ENCODE results near the gene OPRM1.
"Not testable (repeated sequence)": the region's sequence is repeated elsewhere in the genome, so short reads cannot be mapped to it uniquely, and the experiment has no call there.

Gene OPRM1

DNA sequence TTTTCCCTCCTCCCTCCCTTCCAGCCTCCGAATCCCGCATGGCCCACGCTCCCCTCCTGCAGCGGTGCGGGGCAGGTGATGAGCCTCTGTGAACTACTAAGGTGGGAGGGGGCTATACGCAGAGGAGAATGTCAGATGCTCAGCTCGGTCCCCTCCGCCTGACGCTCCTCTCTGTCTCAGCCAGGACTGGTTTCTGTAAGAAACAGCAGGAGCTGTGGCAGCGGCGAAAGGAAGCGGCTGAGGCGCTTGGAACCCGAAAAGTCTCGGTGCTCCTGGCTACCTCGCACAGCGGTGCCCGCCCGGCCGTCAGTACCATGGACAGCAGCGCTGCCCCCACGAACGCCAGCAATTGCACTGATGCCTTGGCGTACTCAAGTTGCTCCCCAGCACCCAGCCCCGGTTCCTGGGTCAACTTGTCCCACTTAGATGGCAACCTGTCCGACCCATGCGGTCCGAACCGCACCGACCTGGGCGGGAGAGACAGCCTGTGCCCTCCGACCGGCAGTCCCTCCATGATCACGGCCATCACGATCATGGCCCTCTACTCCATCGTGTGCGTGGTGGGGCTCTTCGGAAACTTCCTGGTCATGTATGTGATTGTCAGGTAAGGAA is at the start of gene OPRM1:
Gene OPRM1 (plus strand): TSS at position 10 of the 612 bp plus-strand sequence. CDS start 305 bp downstream, at position 315.
- no peak for DNase-seq

DNA sequence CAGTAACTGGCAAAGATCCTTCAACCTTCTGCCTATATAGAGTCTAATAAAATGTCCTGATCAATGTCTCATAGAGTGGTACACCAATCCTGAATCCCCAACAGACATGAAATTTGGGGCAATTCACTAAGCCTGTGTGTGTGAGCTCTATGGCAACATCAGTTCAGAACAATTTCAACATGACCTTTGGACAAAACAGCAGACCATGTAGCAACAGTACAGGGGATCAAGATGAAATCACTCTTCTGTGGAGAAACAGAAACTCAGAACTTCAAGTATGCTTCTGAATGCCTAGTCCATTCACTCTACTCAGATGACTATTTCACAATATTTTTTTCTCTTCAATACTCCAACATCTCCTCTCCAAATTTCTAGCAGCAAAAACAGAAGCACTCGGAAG is 49.1 kb upstream of the OPRM1 start:
- no peak for DNase-seq

DNA sequence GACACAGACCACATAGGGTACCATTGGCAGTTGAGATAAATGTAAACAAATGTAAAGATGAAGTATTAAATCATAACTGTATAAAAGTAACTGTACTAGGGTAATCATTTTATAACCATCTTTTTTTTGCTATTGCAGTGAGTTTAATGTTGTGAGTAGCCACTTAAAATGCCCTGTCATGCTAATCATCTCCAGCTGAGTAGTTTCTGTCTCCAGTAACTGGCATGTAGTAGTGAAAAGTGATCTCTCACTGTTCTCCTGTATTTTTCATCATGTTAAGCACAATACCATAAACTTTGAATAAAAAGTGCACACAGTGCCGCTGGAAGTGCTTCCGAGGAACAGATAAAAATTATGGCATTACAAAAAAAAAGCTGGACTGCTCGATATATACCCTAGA is 45.0 kb upstream of the OPRM1 start:
- DNase-seq, result no peak

DNA sequence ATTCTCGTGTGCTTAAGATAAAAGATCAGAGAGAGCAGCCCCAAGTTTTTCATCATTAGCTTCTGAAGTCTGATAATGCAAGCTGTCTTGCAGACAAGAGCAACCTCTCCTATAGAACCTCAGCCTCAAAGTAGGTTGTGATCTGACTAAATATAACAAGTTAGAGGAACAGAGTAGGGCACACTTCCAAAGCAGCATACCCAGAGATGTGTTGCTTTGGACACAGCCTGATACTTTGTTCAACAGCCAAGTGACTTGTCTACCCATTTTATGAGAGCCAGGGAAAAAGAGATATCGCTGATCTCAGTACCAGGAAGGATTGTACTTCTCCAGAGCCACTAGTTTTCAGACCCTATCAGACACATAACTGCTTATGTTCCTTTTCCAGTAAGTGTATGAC is 44.2 kb upstream of the OPRM1 start:
- DNase-seq, result no peak

DNA sequence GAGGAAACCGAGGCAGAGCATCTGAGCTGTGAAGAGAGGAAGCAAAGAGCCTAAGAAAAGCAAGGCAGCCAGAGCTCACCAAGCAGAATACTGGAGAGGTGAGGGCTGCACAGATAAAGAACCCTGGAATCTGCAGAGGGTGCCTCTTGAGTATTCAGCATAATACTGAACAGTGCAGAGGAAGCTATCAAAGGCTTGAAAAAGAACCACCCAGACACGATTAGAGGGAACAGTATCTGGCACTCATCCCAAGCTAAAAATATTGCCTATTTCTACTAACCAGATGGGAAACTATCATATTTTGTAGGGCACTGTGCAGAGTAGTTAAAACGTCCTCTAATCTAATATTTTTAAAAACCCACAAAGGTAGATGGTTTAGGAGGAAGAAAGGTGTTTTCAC is 41.8 kb upstream of the OPRM1 start:
- DNase-seq, result no peak

DNA sequence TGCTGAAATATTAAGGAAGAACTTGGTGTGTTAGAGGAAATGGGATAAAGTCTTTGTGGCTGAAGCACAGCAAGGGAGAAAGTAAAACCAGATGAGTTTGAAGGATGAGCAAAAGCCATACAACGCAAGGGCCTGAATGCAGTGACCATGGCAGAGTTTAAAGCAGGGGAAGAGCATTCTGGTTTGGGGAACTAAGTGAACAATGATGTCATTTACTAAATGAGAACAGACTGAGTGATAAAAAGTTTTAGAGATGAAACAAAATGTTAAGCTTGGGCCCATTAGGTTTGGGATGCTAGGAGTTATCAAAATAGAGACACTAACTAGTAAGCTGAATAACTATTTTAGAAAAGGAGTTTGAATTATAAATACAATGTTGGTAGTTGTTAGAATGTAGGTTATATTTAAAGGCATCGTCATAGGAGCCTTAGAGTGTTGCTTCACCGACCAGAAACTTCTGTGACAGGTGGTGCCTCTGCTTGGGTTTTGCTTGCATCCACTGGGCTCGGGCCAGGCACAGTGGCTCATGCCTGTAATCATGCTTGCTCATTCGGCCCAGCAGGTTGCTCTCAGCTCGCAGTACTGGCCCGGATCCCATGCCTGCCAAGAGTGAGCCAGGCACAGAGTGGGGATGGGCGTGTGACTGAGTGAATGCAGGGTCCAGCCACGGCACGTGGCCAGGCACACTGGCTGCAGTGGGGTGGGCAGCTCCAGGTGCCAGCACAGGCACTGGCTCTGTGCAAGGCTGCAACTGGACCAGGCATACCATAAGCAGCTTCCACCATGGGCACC is 37.4 kb upstream of the OPRM1 start:
- no peak for DNase-seq

DNA sequence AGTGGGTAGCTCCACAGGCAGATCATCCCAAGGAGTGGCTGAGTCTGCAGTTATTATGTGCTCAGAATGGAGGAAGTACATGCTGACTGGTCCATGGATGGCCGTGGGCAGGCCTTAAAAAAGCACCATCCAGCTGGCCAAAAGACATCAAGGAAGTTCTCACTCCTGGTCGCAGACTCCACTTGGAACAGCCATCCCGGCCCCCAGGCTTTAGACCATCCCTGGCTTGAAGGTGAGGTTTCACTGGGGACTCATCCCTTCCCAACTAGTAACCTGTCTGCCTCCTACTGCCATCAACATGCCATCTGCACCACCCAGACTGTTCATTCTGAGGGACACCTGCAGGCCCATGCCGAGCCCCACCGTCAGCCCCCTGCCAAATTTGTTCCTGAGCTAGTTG is 36.1 kb upstream of the OPRM1 start:
- no peak for DNase-seq

DNA sequence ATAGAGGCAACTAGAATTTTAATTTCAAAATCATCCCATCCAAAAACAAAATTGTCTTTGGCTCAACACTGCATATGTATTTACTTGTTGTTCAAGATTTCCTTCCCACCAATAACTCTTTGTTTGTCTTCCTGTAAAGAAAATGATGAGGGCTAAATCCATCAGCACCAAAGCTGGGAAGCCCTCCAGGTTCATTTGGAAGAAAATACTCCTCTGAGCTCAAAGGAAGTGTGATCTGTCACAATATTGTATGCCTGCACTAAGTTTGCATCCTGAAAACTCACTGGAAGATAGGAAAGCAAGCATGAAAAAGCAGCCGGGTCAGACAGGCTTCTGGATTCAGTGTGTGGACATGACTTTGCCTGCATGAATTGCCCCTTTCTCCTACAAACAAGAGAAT is 28.7 kb upstream of the OPRM1 start:
- DNase-seq, result no peak

DNA sequence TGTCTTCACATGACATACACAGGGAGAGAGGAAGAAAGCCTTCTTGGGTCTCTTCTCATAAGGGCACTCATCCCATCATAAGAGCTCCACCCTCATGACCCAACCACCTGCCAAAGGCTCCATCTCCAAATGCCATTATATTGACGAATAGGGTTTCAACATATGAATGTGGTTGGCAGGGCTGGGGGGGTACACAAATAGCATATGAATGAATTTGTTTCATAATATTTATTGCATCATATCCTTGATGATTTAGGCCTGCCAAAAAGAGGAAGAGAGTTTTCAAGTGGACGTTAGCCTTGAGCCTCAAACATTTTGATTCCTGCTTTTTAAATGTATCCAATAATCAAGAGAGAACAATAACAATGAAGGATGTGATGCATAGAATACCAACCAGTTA is 26.2 kb upstream of the OPRM1 start:
- no peak for DNase-seq

DNA sequence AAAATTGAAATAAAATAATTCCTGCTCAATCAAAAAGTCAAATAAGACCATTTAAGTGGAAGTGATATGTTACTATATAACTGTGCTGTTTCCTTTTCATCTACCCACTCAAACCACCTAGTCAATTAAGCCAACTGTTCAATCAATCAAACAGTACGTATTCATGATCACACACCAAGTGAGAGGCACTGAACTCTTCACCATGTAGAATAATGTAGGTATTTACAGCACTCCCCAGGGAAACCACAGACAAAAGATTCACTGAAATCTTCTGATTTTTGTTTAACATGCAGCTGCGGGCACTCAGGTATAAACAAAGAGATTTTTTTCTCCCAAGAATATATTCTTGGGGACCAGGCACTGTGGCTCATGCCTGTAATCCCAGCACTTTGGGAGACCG is 21.3 kb upstream of the OPRM1 start:
- DNase-seq, result no peak

DNA sequence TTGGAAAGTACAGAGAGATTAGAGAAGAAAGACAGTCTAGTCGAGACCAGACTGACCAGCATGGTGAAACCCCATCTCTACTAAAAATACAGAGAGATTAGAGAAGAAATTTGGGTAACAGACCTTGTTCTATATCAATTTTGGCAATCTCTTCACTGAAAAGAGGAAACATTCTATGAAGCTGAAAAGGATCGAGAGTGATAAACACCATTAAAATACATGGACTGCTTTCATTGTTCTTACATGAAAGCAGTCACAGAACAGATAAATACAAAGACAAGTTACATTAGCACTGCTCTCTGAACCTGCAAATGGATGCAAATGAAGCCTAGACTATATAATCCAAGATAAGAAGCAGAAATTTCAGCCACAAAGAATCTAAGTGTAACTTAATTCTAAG is 8.4 kb upstream of the OPRM1 start:
- DNase-seq, result no peak

DNA sequence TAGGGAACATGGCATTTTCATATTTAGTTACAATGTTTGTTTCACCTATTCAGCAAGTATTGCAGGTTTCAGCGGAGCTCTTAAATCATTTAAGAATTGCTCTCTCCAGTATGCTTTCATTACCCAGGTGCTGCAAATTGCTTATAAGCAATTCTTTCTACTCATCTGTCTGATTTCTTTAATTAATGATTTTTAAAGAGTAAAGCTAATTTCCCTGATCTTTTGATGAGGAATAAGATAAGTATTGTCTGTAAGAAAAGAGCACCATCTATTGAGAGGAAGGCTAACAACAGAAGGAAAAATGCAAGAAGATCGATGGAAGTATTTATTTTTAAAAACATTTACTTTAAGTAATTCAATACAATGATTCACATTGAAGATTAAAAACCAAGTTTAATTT is 2.0 kb downstream of the OPRM1 start:
- DNase-seq, result no peak

DNA sequence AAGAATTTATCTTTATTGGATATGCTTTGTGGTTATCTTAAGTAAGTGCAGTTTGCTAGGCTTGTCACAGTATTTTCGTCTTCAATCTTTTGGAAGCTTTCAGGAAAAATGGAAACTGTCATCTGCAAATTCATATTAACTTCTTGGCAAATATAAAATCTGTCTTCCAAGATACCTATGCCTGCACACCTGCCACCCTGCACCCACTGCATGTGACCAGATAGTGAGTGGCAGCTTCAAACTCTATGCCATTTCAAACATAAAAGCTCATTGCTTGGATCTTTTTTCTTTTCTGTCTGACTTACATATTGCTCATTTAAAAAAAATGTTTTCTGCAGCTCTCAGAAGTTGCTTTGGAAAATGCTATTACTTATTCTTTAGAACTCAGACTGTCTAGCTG is 14.1 kb downstream of the OPRM1 start:
- DNase-seq, result no peak

DNA sequence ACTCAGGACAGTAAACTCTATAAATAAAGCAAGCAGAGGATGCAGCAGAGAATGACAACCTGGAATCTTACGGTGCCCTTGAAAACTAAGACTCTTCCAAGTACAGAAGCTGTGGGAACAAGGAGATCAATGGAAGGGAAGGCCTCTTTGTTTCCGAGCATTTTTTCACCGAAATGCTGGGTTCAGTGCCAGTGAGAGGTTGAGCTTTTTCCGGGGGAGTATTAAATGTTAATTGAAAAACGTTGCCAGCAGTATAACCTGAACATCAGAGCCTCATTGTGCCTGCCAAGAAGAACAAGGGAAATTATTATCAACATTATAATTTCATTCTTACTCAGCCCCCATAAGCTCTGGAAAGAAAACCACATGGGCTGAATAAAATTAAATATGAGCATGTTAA is 17.5 kb downstream of the OPRM1 start:
- DNase-seq, result no peak

DNA sequence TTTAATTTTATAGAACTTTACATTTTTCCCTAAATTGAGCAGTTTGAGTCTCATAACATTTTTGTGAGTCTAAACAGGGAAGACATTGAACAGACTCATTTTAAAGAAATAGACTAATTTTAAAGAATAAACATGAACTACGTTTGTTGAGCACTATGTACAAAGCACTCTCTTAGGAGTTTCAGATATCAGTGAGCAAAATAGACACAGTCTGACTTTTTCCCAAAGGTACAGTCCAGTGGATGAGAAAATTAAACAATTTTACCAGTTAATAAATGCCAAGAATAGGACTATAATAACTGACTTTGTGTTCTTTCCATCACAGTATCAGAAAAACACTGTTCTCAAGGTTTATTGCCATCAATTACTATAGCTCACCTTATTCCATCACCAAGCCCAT is 18.1 kb downstream of the OPRM1 start:
- no peak for DNase-seq

DNA sequence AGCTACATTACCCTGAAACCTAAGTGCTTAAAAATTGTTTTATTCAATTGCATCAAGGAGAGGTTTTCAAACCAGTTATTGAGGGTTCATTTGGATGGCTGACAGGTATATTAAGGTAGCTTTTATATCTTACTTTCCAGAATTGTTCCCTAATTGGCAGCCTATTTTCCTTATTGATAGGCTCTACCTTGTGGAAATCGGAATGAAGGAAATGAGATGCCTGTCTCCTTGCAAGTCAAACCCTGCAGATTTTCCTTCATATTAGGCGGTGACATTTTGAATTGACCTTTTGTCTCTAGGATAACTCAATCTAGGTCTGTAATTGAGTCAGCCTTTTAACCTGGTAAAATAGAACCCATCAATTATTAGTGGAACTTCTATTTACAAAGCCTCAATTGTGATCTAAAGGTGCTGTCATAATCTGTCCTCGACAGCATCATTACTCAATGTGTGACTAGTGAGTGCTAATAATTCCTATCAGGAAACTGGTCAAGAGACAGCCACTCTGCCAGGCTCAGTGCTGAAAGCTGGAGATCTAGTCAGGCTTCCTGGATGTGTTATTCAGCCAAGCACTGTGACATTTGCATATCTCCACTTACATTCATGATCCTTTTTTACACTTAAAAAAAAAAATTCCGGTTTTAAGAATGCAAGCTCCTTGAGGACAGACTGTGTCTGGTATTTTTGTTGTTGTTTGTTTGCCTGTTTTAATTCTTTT is 20.1 kb downstream of the OPRM1 start:
- DNase-seq, result no peak

DNA sequence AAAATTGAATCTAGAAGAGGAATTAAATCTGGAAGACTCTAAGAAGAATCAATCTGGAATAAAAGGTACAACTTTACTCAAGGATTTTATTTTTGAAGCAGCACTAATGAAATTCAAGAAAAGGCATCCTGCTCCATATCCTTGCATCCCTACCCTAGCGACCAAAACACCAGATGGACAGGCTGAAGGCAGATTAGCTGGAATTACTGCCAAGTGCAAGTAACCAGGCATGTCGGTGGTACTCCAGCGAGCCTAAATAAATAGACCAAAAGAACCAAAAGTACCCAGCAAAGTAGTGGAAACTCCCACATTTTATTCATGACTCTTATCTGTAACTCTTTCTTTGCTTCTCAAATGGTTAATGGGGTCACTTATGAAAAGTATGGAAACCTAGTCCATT is 21.0 kb downstream of the OPRM1 start:
- no peak for DNase-seq

DNA sequence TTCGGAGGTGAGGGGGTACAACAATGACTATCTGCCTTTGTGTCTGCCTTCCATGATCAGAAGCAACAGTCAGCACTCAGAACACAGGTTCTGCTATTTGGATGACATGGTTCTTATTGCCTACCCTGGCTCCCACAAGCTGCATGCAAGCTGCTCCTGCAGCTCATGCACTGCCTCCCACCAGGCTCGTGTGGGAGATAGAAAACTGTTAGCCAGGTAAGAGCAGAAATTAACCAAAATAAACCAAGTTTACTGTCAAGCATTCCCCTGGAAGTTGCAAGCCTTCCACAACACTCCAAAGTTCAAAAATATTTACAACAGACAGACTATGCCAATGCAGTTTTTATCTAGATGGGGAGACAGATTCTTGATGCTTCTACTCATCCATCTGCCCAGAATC is 31.0 kb downstream of the OPRM1 start:
- DNase-seq, result no peak

DNA sequence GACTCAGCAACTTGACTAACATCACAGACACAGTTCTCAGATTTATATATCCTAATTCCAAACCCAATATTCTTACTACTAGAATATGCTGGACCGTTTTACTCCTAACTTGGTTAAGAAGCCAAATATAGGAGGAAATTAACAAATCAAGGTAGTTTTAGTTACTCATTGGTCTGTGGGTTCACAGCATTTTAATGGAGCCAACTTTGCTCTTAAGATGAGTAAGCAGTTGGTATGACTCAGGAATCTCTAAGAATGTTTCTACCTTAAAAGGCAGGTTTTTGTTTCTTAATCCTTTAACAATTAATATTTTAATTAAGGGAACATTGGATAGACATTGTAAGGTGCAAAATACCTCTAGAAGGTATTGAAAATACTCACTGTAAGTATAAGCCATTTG is 31.6 kb downstream of the OPRM1 start:
- no peak for DNase-seq

DNA sequence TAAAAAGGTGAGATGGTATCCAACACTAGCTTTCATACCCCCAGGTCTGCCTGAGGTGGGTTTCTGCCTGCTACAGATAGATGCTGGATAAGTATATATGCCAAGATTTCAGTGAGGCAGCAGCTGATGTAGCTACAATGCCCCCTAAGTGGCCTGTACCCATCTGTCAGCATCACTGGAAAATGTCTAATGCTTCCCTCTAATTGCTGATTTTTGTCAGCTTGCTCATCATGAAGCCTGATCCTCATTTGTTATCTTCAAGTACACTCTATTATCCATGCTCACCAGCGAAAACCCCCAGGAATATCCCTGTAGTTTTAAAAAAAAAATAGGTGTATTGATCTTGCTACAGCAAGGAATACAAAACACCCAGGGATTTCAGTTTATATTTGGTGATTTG is 32.2 kb downstream of the OPRM1 start:
- DNase-seq, result no peak

DNA sequence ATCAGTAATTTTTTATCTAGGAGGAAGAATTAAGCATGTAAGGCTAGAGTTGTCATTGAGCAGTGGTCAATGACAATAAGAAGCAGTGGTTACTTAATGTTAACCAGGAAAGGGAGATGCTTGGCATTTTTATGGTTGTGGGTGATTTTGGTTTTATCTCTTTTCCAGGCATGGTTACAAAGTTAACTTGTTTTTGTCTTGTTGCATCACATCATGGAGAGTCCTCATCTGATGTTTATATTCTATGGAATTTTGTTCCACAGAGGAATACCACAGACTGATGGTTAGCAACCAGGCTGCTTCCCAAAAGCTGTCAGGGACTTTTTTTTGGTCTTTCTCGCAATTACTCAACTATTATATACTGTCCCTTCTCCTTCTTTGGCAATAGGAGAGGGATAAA is 32.7 kb downstream of the OPRM1 start:
- DNase-seq, result no peak

DNA sequence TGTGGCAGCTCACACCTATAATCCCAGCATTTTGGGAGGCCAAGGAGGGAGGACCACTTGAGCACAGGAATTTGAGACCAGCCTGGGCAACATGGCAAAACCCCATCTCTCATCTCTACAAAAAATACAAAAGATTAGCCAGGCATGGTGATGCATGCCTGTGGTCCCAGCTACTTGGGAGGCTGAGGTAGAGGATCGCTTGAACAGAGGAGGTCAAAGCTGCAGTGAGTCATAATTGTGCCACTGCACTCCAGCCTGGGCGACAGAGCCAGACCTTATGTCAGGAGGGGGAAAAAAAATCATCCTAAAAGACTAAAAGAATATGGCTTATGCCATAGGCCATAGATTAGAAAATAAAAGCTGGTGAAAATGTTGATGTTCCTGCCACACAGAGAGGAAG is 39.6 kb downstream of the OPRM1 start:
- not testable (repeated sequence) for DNase-seq

DNA sequence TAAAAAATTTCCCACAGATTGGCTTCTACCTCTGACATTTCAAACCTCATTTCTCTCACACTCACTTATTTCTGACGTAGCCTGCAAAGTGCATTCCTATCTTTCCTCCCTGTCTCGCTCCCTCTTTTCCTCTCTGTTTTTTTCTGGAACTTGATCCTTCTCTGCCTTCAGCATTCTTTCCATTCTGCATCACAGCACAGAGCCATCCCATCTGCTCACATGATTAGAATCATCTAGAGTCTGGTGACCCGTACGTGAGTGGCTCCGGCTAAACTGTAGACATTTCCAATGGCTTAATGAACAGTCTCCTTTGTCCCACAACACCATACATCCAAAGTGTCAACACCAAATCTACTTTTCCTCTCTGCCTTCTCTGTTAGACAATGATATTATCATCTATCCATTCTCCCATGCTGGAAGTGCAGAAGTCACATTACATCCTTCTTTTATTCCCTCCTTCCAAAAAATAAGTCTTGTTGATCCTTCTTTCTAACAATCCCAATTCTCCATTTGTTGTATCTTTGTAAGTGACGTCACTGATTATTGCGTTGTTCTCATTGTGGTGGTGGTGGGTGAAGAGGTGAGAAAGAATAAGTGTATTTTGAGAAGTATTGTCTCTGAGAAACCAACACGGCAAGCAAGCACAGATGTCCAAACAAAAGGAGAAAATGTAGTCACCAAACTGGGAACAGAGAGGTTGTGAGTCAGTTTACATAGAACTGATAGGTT is 41.6 kb downstream of the OPRM1 start:
- DNase-seq, result no peak

DNA sequence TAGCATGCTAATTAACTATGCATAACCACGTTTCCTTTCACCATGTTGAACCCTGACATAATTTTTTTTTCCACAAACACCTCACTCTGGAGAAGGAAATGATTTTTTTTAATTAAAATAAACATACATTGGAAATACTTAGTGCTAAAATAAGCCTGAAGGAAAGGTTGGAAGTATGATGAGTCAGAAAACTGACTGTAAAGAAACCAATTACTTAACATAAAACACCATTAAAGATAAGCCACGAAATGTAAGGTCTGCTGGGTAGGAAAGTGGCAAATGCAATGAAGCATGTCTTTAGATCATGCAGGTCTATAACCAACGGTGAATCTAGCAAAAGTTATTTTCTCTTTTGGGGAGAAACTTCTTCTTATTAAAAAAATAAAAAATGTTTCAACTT is 47.5 kb downstream of the OPRM1 start:
- DNase-seq, result no peak
